ENCODE results near the gene EGLN2.
"Not testable (repeated sequence)": the region's sequence is repeated elsewhere in the genome, so short reads cannot be mapped to it uniquely, and the experiment has no call there.

Gene EGLN2

DNA sequence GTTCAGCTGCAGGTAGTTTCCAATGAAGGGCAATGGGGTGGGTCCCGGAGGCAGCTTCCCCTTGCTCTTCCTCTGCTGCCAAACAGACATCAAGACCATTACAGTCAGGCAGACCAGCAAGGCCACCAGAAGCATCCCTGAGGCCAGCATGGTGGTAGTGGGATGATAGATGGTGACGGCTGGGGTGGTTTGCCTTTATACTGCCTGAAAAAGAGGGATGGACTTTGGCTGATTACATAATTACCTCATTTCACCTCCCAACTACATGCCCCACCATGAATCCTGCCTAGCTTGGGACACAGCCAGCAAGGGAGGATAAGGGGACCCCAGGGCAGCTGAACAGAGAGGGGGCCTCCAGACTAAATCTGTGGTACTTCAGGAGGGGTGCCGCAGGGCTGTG lies 51.3 kb downstream of the EGLN2 start, which contains the start of gene CYP2A6:
CYP2A6 (minus strand) TSS at position 171 of the 400 bp plus-strand sequence; CDS start at position 150, 21 bp downstream.
- DNase-seq = not testable (repeated sequence)

GRCh38 chr19:40852467-40853152 lies 53.6 kb downstream of the EGLN2 start:
- DNase-seq = not testable (repeated sequence)
